Nephron (organoid): ENCODE data around the gene JAKMIP1.

Source experiments
- H3K27ac Mint-ChIP-seq, 3 experiments: 2 replicates each; pipeline ENCODE4 v1.8.0; 2020; ENCODE audit warnings: mixed read lengths in 3 of 3, mild to moderate bottlenecking in 2 of 3, moderate library complexity in 1 of 3
- H3K27me3 Mint-ChIP-seq: 2 replicates; pipeline ENCODE4 v1.8.0; 2021; ENCODE audit warnings: low read depth, mild to moderate bottlenecking, moderate library complexity, mixed read lengths
- H3K36me3 Mint-ChIP-seq: 2 replicates; pipeline ENCODE4 v1.8.0; 2020; ENCODE audit warnings: low read depth, mixed read lengths
- H3K4me1 Mint-ChIP-seq: 2 replicates; pipeline ENCODE4 v1.8.0; 2020; ENCODE audit warnings: mixed read lengths
- H3K4me3 Mint-ChIP-seq, 3 experiments: 2 replicates each; pipeline ENCODE4 v1.8.0; 2020; ENCODE audit warnings: mild to moderate bottlenecking in 3 of 3, mixed read lengths in 3 of 3, moderate library complexity in 2 of 3
- H3K9me3 Mint-ChIP-seq: 2 replicates; pipeline ENCODE4 v1.8.0; 2020; ENCODE audit warnings: mixed read lengths
- TF ChIP-seq, protein P1 (sequence below), 3 experiments: fragments of 200-600 bp; sonication (generic); IDR thresholded peaks; one replicate each; pipeline ENCODE4 v1.5.0; 2021; ENCODE audit warnings: antibody characterized with exemption in 3 of 3; ENCODE audit not compliant: unreplicated experiment in 3 of 3

Gene JAKMIP1

GRCh38 chr4:6126971-6127745 lies 73.2 kb downstream of the JAKMIP1 start:
- H3K4me1 Mint-ChIP-seq = no peaks in the 10 kb centered on the region
- H3K9me3 Mint-ChIP-seq = no peaks in the 10 kb centered on the region
- peaks cover 10% of the 10 kb centered on the region for H3K27me3 Mint-ChIP-seq
- no peak overlapping the region for H3K4me3 Mint-ChIP-seq
- H3K27ac Mint-ChIP-seq = no peak overlapping the region
- TF ChIP-seq, protein P1, sequence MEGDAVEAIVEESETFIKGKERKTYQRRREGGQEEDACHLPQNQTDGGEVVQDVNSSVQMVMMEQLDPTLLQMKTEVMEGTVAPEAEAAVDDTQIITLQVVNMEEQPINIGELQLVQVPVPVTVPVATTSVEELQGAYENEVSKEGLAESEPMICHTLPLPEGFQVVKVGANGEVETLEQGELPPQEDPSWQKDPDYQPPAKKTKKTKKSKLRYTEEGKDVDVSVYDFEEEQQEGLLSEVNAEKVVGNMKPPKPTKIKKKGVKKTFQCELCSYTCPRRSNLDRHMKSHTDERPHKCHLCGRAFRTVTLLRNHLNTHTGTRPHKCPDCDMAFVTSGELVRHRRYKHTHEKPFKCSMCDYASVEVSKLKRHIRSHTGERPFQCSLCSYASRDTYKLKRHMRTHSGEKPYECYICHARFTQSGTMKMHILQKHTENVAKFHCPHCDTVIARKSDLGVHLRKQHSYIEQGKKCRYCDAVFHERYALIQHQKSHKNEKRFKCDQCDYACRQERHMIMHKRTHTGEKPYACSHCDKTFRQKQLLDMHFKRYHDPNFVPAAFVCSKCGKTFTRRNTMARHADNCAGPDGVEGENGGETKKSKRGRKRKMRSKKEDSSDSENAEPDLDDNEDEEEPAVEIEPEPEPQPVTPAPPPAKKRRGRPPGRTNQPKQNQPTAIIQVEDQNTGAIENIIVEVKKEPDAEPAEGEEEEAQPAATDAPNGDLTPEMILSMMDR (IDR thresholded peaks at IDR 0.05; ENCODE audit: unreplicated experiment in 3 of 3) = no peak
- no peaks in the 10 kb centered on the region for H3K36me3 Mint-ChIP-seq

DNA sequence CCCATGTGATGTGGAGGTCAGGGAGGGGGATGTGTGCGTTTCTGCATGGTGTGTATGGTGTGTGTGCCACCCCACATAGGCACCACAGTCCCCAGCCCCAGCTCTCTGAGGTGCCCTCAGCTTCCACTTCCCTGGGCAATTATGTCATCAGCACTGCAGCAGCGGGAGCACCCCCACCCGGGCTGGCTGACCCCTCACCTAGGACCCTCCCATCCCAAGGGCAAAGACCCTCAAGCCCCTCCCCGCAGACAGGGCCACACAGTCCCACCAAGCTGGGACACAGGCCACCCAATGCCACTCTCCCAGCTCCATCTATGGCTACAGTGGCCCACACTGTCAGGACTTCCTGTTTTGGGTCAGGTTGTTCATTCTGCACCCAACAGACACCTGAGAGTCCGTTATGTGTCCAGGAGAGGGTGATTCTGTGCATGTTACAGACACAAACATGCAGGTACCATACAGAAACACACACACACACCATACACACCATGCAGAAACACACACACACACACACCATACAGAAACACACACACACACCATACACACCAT lies 75.2 kb downstream of the JAKMIP1 start:
- H3K9me3 Mint-ChIP-seq = no peaks in the 10 kb centered on the region
- H3K36me3 Mint-ChIP-seq = no peaks in the 10 kb centered on the region
- TF ChIP-seq, protein P1 (IDR thresholded peaks at IDR 0.05; ENCODE audit: unreplicated experiment in 3 of 3) = no peak
- H3K4me1 Mint-ChIP-seq = no peaks in the 10 kb centered on the region
- no peak overlapping the region for H3K27ac Mint-ChIP-seq
- no peak overlapping the region for H3K4me3 Mint-ChIP-seq
- peaks cover 6% of the 10 kb centered on the region for H3K27me3 Mint-ChIP-seq

DNA sequence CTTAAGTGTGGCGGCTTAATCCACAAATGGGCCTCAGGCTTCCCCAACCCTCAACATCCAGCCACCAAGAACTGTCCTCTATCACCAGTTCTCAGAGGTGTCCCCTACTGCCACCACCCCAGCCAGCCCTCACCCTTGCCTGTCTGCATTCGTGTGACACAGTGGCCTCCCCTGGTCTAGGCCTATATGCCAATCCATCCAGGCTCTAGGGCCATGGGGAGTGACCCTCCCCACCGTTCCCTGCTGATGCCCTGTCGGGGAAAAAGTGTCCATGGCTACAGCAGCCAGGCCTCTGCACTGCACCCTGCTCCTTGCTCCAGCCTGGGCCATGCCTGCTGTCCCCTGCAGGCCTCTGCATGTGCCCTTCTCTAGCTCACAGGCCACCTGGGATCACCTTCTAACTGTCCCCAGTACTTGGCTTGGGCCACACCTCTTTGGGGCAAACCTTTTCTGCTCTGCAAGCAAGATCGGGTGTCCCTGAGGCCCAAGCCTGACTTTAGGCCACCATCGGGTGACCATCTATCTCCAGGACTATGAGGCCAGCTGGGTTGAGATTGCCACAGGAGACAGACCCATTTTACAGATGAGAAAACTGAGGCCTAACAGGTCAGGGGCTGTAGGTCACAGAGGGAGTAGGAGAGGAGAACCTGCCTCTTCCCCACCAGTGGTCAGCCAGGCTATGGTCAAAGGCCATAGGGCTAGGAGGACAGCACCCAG lies 75.8 kb downstream of the JAKMIP1 start:
- Mint-ChIP-seq H3K4me1 (no peaks in the 10 kb centered on the region), H3K27me3 (peaks cover 12% of the 10 kb centered on the region), H3K36me3 (no peaks in the 10 kb centered on the region), H3K4me3 (no peak overlapping the region), H3K27ac (no peak overlapping the region), H3K9me3 (no peaks in the 10 kb centered on the region)
- TF ChIP-seq, protein P1 (IDR thresholded peaks at IDR 0.05; ENCODE audit: unreplicated experiment in 3 of 3) = no peak

DNA sequence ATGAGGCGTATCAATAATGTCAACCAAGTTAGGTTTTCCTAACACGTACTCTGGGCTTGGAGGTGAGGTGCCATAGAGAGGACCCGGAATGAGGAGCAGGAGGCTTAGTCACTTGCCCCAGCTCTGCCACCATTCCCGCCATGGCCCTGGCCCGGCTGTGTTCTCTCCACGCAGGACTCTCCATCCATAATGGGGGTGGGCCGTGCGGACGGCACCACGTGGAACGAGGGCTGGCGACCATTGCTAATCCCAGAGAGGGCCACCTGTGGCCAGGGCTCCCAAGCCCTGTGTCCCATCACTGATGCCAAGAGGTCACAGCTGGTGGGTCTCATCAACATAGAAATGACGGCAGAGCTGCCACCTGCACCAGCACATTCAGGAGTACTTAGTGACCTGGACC lies 76.4 kb downstream of the JAKMIP1 start:
- Mint-ChIP-seq H3K27me3 (peaks cover 15% of the 10 kb centered on the region), H3K9me3 (no peaks in the 10 kb centered on the region), H3K4me3 (no peak overlapping the region), H3K4me1 (no peaks in the 10 kb centered on the region), H3K27ac (no peak overlapping the region), H3K36me3 (no peaks in the 10 kb centered on the region)
- TF ChIP-seq, protein P1 (IDR thresholded peaks at IDR 0.05; ENCODE audit: unreplicated experiment in 3 of 3) = no peak

GRCh38 chr4:6123541-6123940 lies 76.8 kb downstream of the JAKMIP1 start:
- Mint-ChIP-seq H3K4me1 (no peaks in the 10 kb centered on the region), H3K36me3 (no peaks in the 10 kb centered on the region), H3K27ac (no peak overlapping the region), H3K4me3 (no peak overlapping the region), H3K27me3 (peaks cover 19% of the 10 kb centered on the region), H3K9me3 (no peaks in the 10 kb centered on the region)
- TF ChIP-seq, protein P1 (IDR thresholded peaks at IDR 0.05; ENCODE audit: unreplicated experiment in 3 of 3) = no peak
